H1 (cell line): Measurements from ENCODE around the gene PRDX2. TPM values are rescaled to one million over a fixed set of nuclear protein-coding genes. Genes with fewer than 3 reads are reported as not detected.
A peak's percentile ranks its signal among the peaks of the same experiment; 100 is the strongest.

Source experiments
- PHF8 ChIP-seq: fragments of 200-600 bp; sonication (generic); conservative IDR thresholded peaks from 2 replicates; pipeline ENCODE4 v1.7.1; 2012; ENCODE audit warnings: low read depth, mild to moderate bottlenecking, inconsistent platforms, low read length, moderate library complexity
- SRF ChIP-seq: IDR thresholded peaks from 2 replicates; pipeline ENCODE4 v1.6.1; 2011; ENCODE audit warnings: mild to moderate bottlenecking, low read depth, low read length, moderate library complexity
- polyA plus RNA-seq, 7 experiments: library from polyadenylated mRNA; depleted of rRNA in 3 of 7; stranded (reverse) in 5 of 7; unstranded in 2 of 7; fragments of >200 nt in 5 of 7; fragments of 200-250 nt in 2 of 7; gene quantifications; 1 replicate in 5 of 7; 2 replicates in 1 of 7; 4 replicates in 1 of 7; pipeline versions ENCODE4 v1.2.1 to v1.2.3, GENCODE V29; 2011 to 2013; ENCODE audit warnings: missing spikeins in 2 of 7, mixed read lengths in 2 of 7
- total RNA-seq: library from RNA; stranded (reverse); fragmentation: NEBNext Ultra II Directional; extraction: Animal tissue kit (Norgen Biotek cat#: 25700); gene quantifications from 2 replicates; pipeline ENCODE4 v1.2.1, GENCODE V29; 2021

Gene PRDX2
- total and polyA plus RNA-seq, 2 of the 8 experiments (the other 6 are each of a cell fraction or from before 2014, with no cell fraction given): 380 to 748 TPM

DNA sequence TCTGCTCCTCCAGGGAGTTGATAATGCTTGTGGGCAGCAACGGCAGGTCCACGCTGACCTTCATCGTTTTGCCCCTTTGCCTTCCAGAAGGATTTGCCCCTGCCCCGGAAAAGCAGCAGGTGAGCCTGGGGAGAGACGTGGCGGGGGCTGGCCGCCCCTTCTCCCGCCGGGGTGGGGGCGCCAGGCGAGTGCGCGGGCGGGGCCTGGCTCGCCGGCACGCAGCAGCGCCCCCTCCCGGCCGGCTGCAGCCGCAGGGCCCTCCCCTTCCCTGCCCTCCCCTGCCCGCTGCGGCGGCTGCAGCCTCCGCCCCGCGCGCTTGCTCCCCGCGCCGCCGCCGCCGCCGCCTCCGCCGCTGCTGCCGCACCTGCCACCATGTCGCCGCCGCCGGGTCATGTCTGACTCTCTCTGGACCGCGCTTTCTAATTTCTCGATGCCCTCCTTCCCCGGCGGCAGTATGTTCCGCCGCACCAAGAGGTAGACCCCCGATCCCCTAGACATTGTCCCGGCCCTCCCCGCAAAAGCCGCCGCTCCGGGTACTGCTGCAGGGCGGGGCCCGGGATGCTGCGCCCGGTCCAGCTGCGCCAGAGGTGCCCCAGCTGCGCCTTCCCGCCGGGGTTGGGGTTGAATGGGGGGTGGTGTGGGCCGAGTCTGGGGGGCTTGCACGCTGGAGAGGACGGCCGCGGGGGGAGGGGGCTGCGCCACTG is 36.7 kb upstream of the PRDX2 start, which contains the start of gene MAST1 (continued):
- 0 out of 2 replicates have a peak, but pooled peaks have one; percentile 36 for TF ChIP-seq PHF8
- TF ChIP-seq SRF: no peak
